GM19468 (cell line): Measurements from ENCODE around the gene CD81.
A peak's percentile ranks its signal among the peaks of the same experiment; 100 is the strongest.

Experiments
- ATAC-seq: cut with Tn5 transposase; IDR thresholded peaks from one replicate; pipeline ENCODE4 v1.9.1; 2021; ENCODE audit warnings: mild to moderate bottlenecking, moderate library complexity, moderate number of reproducible peaks; ENCODE audit not compliant: unreplicated experiment; ENCODE audit errors: extremely low read depth

Gene CD81

GRCh38 chr11:2374456-2375201 is 2.5 kb upstream of the CD81 start:
- no peak for ATAC-seq

DNA sequence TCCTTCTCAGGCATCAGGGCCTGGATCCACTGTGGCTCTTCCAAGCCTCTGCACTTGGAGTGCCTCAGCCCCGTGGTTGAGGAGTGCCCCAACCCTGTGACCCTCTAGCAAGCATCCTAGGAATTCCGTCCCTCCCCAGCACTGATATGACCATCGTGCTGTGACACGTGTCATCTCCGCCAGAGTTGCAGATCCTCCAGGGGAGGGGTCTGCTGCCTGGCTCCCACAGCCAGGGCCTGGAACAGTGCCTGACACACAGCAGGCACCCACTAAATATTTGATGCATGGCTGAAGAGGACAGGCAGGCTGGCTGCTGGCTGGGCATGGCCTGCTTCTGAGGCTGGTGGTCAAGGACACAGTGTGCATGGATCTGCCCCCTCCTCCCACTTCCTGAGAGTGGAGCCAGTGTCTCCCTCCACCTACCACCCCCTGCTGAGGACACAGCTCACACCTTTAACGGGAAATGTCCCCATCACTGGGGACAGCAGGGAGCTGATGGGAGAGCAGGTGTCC is 1.7 kb upstream of the CD81 start:
- no peak for ATAC-seq

DNA sequence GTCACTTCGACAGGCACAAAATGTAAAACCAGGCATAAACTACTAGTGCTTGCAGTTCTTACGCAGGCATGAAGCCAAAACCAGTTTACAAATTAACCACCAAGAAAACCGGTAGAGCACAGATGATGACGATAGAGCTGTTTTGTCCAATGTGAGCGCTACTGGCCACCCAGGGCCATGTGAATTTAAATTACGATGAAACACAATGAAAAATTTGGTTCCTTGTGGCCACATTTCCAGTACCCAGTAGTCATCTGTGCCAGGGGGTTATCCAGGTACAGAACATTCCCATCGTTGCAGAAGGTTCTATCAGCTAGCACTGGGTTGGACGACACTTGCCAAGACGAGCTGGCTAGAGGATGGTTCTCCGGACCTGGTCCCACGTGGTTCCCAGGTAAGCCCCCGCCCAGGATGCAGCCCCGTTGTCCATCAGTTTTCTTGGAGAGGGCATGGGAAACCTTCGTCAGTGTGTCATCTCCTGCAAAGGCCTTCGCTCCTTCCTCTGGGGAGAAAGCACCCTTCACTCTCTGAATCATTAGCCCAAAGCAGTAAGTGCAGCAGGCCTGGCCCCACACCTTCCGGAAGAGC is 1.1 kb upstream of the CD81 start:
- ATAC-seq: no peak

GRCh38 chr11:2377511-2378443 is 667 bp downstream of the CD81 start:
- ATAC-seq: no peak

- ATAC-seq: no peak
These were observed 1.6 kb downstream of the CD81 start for GRCh38 chr11:2378527-2379210.

DNA sequence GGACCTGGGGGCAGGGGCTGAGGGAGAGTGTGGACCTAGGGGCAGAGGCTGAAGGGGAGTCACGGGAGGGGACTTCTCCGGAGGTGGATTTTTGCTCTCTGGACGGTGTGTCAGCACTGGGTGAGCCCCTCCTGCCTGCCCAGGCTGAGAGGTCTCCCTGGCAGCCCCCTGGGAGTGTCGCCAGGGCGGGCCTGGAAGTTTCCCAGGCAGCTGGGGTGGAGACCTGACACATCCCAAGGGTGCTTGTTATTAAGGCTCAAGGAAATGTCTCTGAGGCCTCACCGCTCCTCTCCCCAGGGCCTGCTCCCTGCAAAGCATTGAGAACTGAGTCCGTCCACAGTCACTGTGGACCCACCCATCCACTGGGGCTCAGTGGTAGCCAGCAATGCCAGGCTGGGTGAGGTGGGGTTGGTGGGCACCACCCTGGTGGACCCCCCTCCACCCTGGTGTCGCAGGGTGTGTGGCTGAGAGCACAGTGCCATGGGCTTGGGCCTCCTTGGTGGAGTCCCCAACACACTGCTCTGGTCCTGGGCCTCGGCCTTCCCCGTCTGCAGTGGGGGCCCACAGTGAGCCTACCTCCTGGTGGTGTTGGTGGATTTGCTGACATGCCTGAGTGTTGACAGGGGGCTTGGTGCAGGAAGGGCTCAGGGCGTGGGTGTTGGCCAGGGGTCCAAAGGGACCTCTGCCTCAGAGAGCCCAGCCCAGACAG is 2.5 kb downstream of the CD81 start:
- ATAC-seq: no peak

DNA sequence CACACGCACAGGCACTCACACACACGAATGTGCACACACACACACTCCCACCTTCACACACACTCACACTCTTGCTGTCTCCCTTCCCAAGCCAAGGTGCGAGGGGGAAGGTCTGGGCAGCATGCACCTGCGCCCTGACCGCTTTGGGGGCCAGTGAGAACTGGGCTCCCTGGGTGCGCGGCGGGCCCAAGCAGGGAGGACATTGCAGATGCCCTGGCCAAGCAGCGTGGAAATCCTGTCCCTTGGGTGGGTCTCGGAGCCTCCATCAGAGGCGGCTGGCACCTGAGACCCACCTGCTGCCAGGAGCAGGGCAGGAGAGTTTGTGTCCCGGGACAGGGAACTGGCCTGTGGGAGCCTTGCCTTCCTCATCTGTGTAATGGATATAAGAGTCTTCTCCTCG is 3.3 kb downstream of the CD81 start:
- ATAC-seq: no peak

- ATAC-seq: no peak
These were observed 3.8 kb downstream of the CD81 start for GRCh38 chr11:2380807-2381350.

DNA sequence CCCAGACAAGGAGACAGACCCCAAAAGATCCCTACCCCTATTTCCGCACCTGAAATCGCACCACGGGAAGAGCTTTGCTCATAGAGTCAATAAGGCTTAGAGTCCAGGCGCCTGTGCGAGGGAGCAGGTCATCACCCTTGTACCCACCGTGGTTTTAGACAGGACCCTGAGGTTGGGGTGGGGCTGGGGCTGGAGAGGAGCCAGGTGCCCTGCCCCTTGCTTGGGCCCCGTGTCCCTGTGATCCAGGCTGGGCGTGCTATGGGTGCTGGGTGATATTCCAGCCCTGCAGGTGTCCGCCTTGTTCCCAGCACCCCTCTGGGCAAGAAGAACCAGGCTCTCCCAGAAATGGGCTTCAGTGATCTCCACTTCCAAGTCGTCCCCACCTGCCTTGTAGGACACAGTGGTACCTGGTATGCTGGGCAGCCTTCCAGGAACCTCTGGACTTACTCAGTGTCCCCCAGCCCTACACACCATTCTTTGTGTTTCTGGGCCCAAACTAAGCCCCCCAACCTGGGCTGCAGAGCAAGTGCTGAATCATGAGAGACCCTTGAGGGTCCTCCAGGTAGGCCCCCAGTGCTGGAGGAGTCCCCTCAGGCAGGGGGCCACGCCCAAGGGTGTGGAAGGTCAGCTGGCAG is 4.5 kb downstream of the CD81 start:
- ATAC-seq: no peak

- no peak for ATAC-seq
These were observed 5.0 kb downstream of the CD81 start for GRCh38 chr11:2382129-2382517.

GRCh38 chr11:2382936-2383851 is 6.1 kb downstream of the CD81 start:
- no peak for ATAC-seq

DNA sequence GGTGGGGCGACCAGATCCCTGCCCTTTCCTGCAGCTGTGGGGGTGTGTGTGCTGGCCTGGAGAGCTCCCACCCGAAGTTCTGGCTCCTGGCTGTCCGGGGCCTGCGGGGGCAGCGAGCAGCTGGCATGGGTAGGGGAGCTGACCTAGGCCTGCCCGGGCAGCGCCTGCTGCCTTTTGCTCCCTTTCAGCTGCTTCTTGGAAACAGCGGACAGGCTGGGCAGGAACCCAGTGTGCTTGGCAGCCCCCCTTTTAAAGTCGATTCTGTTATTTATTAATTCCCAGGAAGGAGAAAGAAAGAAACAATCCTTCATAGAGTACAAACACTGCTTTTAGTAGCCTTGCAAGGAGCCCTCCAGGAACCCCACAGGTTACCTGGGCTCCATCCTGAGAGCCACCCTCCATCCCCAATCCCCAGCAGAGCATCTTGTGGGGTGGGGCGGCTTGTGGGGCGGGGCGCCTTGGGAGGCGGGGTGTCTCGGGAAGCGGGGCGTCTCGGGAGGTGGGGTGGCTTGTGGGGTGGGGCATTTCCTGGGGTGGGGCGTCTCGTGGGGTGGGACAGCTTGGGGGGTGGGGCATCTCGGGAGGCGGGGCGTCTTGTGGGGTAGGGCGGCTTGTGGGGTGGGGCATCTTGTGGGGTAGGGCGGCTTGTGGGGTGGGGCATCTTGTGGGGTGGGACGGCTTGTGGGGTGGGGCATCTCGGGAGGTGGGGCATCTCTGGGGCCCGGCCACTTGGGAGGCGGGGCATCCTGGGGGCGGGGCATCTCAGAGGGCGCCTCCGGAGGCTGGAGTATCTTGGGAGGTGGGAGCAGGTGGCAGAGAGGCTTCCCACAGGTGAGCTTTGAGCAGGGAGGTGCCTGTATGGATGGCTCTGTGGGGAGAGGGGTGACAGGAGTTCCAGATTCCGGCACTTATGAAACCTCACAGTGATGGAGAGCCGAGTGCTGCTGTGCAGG is 7.0 kb downstream of the CD81 start:
- no peak for ATAC-seq

GRCh38 chr11:2385156-2386151 is 8.3 kb downstream of the CD81 start:
- ATAC-seq: peak; percentile 40

- ATAC-seq: no peak
These were observed 9.5 kb downstream of the CD81 start for GRCh38 chr11:2386591-2386990.

DNA sequence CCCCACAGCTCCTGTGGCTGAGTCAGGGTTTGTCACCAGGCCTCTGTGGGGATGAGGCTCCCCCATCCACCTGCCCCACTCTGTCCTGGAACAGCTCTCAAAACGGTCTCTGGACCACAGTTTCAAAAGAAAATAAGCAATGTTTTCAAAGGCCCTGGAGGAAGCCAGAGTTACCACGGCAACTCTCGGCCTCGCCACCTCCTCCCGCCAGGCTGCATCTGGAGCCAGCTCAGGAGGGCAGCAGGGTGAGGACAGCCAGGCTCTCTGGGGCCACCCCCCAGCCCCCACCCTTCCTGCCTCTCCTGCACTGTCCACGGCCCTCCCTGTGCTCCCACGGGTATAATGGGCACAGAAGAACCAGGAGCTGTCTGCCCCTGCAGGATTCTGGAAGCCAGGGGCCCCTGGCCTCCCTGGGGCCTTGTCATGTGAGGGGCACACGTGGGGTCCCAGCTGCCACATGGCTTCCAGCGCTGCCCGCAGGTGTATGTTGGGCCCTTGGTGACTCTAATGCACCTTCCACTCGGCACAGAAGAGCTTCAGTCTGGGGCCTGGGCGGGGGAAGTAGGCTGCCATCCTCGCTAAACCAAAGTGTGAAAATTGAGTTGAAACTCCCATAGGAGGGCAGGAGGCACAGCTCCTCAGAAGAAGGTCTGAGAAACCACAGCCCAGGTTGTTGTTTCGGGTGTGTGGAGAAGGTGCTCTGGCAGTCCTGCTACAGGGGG is 10.3 kb downstream of the CD81 start:
- no peak for ATAC-seq
